HG02763 (cell line): ENCODE data around the gene USP37.

Experiments used
- ATAC-seq: cut with Tn5 transposase; IDR thresholded peaks from one replicate; pipeline ENCODE4 v1.9.1; 2021; ENCODE audit warnings: mild to moderate bottlenecking, moderate library complexity; ENCODE audit not compliant: unreplicated experiment

USP37 gene

GRCh38 chr2:218405086-218405745 is 162.9 kb downstream of the USP37 start:
- ATAC-seq = no peak

- ATAC-seq = no peak
Observed at GRCh38 chr2:218404351-218405085, 163.6 kb downstream of the USP37 start.

GRCh38 chr2:218403810-218404209 is 164.3 kb downstream of the USP37 start:
- ATAC-seq = no peak

- no peak for ATAC-seq
Observed at GRCh38 chr2:218402911-218403411, 165.2 kb downstream of the USP37 start.

- ATAC-seq = no peak
Observed at GRCh38 chr2:218402491-218402901, 165.7 kb downstream of the USP37 start.

GRCh38 chr2:218401890-218402289 is 166.3 kb downstream of the USP37 start:
- ATAC-seq = no peak

- no peak for ATAC-seq
Observed at GRCh38 chr2:218400930-218401881, 166.9 kb downstream of the USP37 start.
